HCT116 (cell line): ENCODE measurements around the gene ZSCAN1. TPM values are rescaled to one million over a fixed set of nuclear protein-coding genes. Genes with fewer than 3 reads are reported as not detected.

Experiments
- ATAC-seq: fragments of 200-7000 bp; cut with Tn5 transposase; 2 replicates; pipeline ENCODE4 v1.9.1; 2020; ENCODE audit warnings: mild to moderate bottlenecking, moderate library complexity
- BruUV-seq: library from RNA; stranded (reverse); fragments of 400-500 nt; replicated peaks from 2 replicates; lab custom pipeline; 2021; lab: Mats Ljungman, UMichigan
- CTCF ChIA-PET: fragments of 300-600 bp; sonication (Branson Sonifier 250); formaldehyde crosslinking; loops from one replicate; lab custom pipeline; 2021; ENCODE audit warnings: antibody characterized with exemption; lab: Charles Lee
- POLR2A ChIA-PET: fragments of 300-600, 350-600 bp; sonication (Branson Sonifier 250); formaldehyde crosslinking; loops from one replicate; lab custom pipeline; 2021; ENCODE audit warnings: antibody characterized with exemption; lab: Charles Lee
- RAD21 ChIA-PET, 2 experiments: fragments of 300-600 bp; sonication (Branson Sonifier 250); formaldehyde crosslinking; loops; one replicate each; lab custom pipeline; 2023; ENCODE audit warnings: low total read pairs in 2 of 2; ENCODE audit not compliant: uncharacterized antibody in 2 of 2, unreplicated experiment in 2 of 2, low non-redundant PET in 1 of 2; lab: Charles Lee
- DNase-seq: peaks from one replicate; pipeline ENCODE4 v3.0.0-alpha.2; 2010; ENCODE audit warnings: low read depth, low spot score
- H2AFZ ChIP-seq: fragments of 200-600 bp; shearing (Covaris generic), sonication (generic); 2 replicates; pipeline ENCODE4 v1.6.1; 2017; ENCODE audit warnings: low read depth, mixed run types, mixed read lengths, antibody characterized with exemption, low read length; ENCODE audit not compliant: poor library complexity, severe bottlenecking
- H3K27ac ChIP-seq: 2 replicates; pipeline ENCODE4 v1.5.1; 2012; ENCODE audit warnings: low read depth, low read length
- H3K27me3 ChIP-seq: fragments of 200-600 bp; sonication (generic); 2 replicates; pipeline ENCODE4 v1.6.1; 2016; ENCODE audit warnings: mixed run types, low read length, mixed read lengths; ENCODE audit not compliant: insufficient read depth
- H3K36me3 ChIP-seq, 2 experiments: fragments of 200-500 bp in 1 of 2; fragments of 200-600 bp in 1 of 2; sonication (Bioruptor generic) in 1 of 2; sonication (generic) in 1 of 2; 2 replicates each; pipeline versions ENCODE4 v1.5.1 to v1.6.1; 2014 to 2016; ENCODE audit warnings: low read length in 2 of 2, inconsistent platforms in 1 of 2, mixed read lengths in 1 of 2, mixed run types in 1 of 2; ENCODE audit not compliant: insufficient read depth in 2 of 2, control insufficient read depth in 1 of 2
- H3K4me1 ChIP-seq, 2 experiments: fragments of 200-600 bp in 1 of 2; sonication (generic) in 1 of 2; 2 replicates each; pipeline versions ENCODE4 v1.5.1 to v1.6.1; 2012 to 2017; ENCODE audit warnings: low read length in 2 of 2, inconsistent platforms in 1 of 2, mild to moderate bottlenecking in 1 of 2, mixed read lengths in 1 of 2, mixed run types in 1 of 2, moderate library complexity in 1 of 2; ENCODE audit not compliant: insufficient read depth in 2 of 2, control insufficient read depth in 1 of 2
- H3K4me2 ChIP-seq: fragments of 200-600 bp; sonication (generic); 2 replicates; pipeline ENCODE4 v1.6.1; 2017; ENCODE audit warnings: mixed run types, low read length, mixed read lengths
- H3K4me3 ChIP-seq, 2 experiments: fragments of 200-600 bp in 1 of 2; sonication (generic) in 1 of 2; replicated peaks in 1 of 2; 2 replicates each; pipeline ENCODE4 v1.5.1; 2011 to 2016; ENCODE audit warnings: low read length in 2 of 2, control low read depth in 1 of 2, low read depth in 1 of 2, mild to moderate bottlenecking in 1 of 2, mixed read lengths in 1 of 2, mixed run types in 1 of 2
- H3K79me2 ChIP-seq: fragments of 200-600 bp; sonication (generic); 2 replicates; pipeline ENCODE4 v1.6.1; 2017; ENCODE audit warnings: mild to moderate bottlenecking, mixed run types, low read length, moderate library complexity, mixed read lengths; ENCODE audit not compliant: insufficient read depth
- H3K9ac ChIP-seq: fragments of 200-600 bp; sonication (generic); 2 replicates; pipeline ENCODE4 v1.6.1; 2016; ENCODE audit warnings: low read length, mixed read lengths
- H3K9me2 ChIP-seq: fragments of 200-600 bp; sonication (generic), shearing (Covaris generic); 2 replicates; pipeline ENCODE4 v1.6.1; 2017; ENCODE audit warnings: mixed run types, mild to moderate bottlenecking, moderate library complexity; ENCODE audit not compliant: insufficient read depth
- H3K9me3 ChIP-seq, 2 experiments: fragments of 200-500 bp in 1 of 2; fragments of 200-600 bp in 1 of 2; sonication (Bioruptor generic) in 1 of 2; sonication (generic) in 1 of 2; 2 replicates each; pipeline ENCODE4 v1.6.1; 2014 to 2017; ENCODE audit warnings: low read length in 2 of 2, mixed read lengths in 2 of 2, inconsistent platforms in 1 of 2, low read depth in 1 of 2, mild to moderate bottlenecking in 1 of 2, mixed run types in 1 of 2, moderate library complexity in 1 of 2; ENCODE audit not compliant: control insufficient read depth in 1 of 2, insufficient read depth in 1 of 2
- H4K20me1 ChIP-seq: fragments of 200-600 bp; sonication (generic), shearing (Covaris generic); 2 replicates; pipeline ENCODE4 v1.6.1; 2017; ENCODE audit warnings: mixed run types, mild to moderate bottlenecking, moderate library complexity; ENCODE audit not compliant: insufficient read depth
- CBX3 ChIP-seq: IDR thresholded peaks from 2 replicates; pipeline ENCODE4 v1.6.1; 2012; ENCODE audit warnings: low read depth
- CEBPB ChIP-seq: IDR thresholded peaks from 2 replicates; pipeline ENCODE4 v1.6.1; 2012; ENCODE audit warnings: low read depth
- EGR1 ChIP-seq: IDR thresholded peaks from 2 replicates; pipeline ENCODE4 v1.6.1; 2012; ENCODE audit warnings: low read depth
- EZH2 ChIP-seq: fragments of 200-600 bp; sonication (generic); IDR thresholded peaks from 2 replicates; pipeline ENCODE4 v1.6.1; 2017; ENCODE audit warnings: antibody characterized with exemption, mixed run types
- FOSL1 ChIP-seq: IDR thresholded peaks from 2 replicates; pipeline ENCODE4 v1.6.1; 2012; ENCODE audit warnings: low read depth
- JUND ChIP-seq: IDR thresholded peaks from 2 replicates; pipeline ENCODE4 v1.6.1; 2012
- POLR2A ChIP-seq: IDR thresholded peaks from 2 replicates; pipeline ENCODE4 v1.7.0; 2011; ENCODE audit warnings: borderline replicate concordance; ENCODE audit not compliant: insufficient read depth, insufficient read length; ENCODE audit errors: extremely low read depth
- POLR2AphosphoS5 ChIP-seq: IDR thresholded peaks from 2 replicates; pipeline ENCODE4 v1.6.1; 2011; ENCODE audit warnings: mild to moderate bottlenecking, low read depth, low read length, moderate library complexity
- RAD21 ChIP-seq: IDR thresholded peaks from 2 replicates; pipeline ENCODE4 v1.6.1; 2012; ENCODE audit warnings: low read depth, mild to moderate bottlenecking
- SIN3A ChIP-seq: IDR thresholded peaks from 2 replicates; pipeline ENCODE4 v1.6.1; 2012; ENCODE audit warnings: low read depth
- SP1 ChIP-seq: IDR thresholded peaks from 2 replicates; pipeline ENCODE4 v1.6.1; 2012; ENCODE audit warnings: low read depth
- ZFX ChIP-seq: fragments of 450-650 bp; IDR thresholded peaks from 2 replicates; pipeline ENCODE4 v1.6.1; 2017
- intact Hi-C: fragments of 100-400 bp; cut with micrococcal nuclease; formaldehyde crosslinking; loops from 2 replicates; pipeline ENCODE4 v1.10.0; 2022
- total RNA-seq: library from RNA; stranded (reverse); gene quantifications from one replicate; pipeline ENCODE4 v1.2.1, GENCODE V29; 2021; ENCODE audit not compliant: unreplicated experiment
- TF ChIP-seq, protein P1 (sequence below): IDR thresholded peaks from 2 replicates; pipeline ENCODE4 v1.6.1; 2011; ENCODE audit warnings: mild to moderate bottlenecking, low read length, moderate library complexity; ENCODE audit not compliant: insufficient replicate concordance; ENCODE audit errors: extremely low read depth
- TF ChIP-seq, protein P2 (sequence below), 3 experiments: fragments of 200-600 bp in 1 of 3; sonication (generic) in 1 of 3; IDR thresholded peaks in 2 of 3; conservative IDR thresholded peaks in 1 of 3; 2 replicates each; pipeline ENCODE4 v1.5.1; 2012 to 2017; ENCODE audit warnings: low read depth in 2 of 3, low read length in 2 of 3, antibody characterized with exemption in 1 of 3, borderline replicate concordance in 1 of 3, control low read depth in 1 of 3, mild to moderate bottlenecking in 1 of 3, mixed read lengths in 1 of 3, mixed run types in 1 of 3, moderate library complexity in 1 of 3; ENCODE audit not compliant: insufficient read depth in 1 of 3
- TF ChIP-seq, protein P3 (sequence below): IDR thresholded peaks from 2 replicates; pipeline ENCODE4 v1.6.1; 2012; ENCODE audit warnings: low read depth

The ZSCAN1 gene
- total RNA-seq, 1 experiment from 2014 or later, result not detected

GRCh38 chr19:58009301-58009665, 24.5 kb upstream of the ZSCAN1 start:
- DNase-seq (no peak), ATAC-seq (no peak)
- H3K27ac ChIP-seq, result no peak overlapping the region
- intact Hi-C loops, result no loop called here
- no peaks in the 10 kb centered on the region for H3K9me2 ChIP-seq
- H3K9ac ChIP-seq, result no peak overlapping the region
- H4K20me1 ChIP-seq, result no peaks in the 10 kb centered on the region
- H3K27me3 ChIP-seq, result no peaks in the 10 kb centered on the region
- H3K4me3 ChIP-seq, result no peak overlapping the region
- POLR2A ChIA-PET, result no interaction called here
- H3K36me3 ChIP-seq, result no peaks in the 10 kb centered on the region
- RAD21 ChIA-PET, result no interaction called here
- BruUV-seq, result no TSS peak
- no peaks in the 10 kb centered on the region for H3K79me2 ChIP-seq
- no peak overlapping the region for H3K4me2 ChIP-seq
- no peak overlapping the region for H2AFZ ChIP-seq
- peaks cover 0 to 11% of the 10 kb centered on the region in 2 experiments; a peak in 2 of 4 replicates for H3K9me3 ChIP-seq
- CTCF ChIA-PET, result no interaction called here
- no peaks in the 10 kb centered on the region for H3K4me1 ChIP-seq
- TF ChIP-seq FOSL1, result no peak
- no peak for TF ChIP-seq CEBPB
- no peak for TF ChIP-seq JUND
- no peak for TF ChIP-seq SP1
- TF ChIP-seq, protein P1, sequence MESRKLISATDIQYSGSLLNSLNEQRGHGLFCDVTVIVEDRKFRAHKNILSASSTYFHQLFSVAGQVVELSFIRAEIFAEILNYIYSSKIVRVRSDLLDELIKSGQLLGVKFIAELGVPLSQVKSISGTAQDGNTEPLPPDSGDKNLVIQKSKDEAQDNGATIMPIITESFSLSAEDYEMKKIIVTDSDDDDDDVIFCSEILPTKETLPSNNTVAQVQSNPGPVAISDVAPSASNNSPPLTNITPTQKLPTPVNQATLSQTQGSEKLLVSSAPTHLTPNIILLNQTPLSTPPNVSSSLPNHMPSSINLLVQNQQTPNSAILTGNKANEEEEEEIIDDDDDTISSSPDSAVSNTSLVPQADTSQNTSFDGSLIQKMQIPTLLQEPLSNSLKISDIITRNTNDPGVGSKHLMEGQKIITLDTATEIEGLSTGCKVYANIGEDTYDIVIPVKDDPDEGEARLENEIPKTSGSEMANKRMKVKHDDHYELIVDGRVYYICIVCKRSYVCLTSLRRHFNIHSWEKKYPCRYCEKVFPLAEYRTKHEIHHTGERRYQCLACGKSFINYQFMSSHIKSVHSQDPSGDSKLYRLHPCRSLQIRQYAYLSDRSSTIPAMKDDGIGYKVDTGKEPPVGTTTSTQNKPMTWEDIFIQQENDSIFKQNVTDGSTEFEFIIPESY, result no peak
- TF ChIP-seq POLR2A, result no peak

DNA sequence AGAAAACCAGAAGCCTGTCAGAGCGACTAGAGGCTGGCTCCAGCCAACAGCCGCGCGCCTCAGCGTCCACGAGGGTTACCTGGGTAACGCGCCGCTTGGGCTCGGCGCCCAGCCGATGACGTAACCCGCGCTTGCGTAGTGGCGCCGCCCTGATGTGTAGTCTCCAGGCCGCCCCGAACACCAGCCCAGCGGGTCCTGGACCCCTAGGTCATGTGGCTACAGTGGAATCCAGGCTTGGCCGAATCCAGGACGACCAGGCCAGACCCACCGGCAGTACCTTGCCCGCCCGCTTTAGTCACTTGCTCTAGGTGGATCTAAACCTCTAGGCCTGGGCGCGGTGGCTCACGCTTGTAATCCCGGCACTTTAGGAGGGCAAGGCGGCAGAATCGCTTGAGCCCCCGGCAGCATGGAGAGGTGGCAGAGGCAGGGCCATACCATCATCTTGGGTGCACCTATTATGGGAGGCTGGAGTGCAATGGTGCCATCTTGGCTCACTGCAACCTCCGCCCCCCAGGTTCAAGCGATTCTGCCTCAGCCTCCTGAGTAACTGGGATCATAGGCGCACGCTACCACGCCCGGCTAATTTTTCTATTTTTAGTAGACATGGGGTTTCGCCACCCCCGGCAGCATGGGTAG, 24.0 kb upstream of the ZSCAN1 start:
- Histone ChIP-seq H4K20me1 (no peaks in the 10 kb centered on the region), H3K9me2 (no peaks in the 10 kb centered on the region), H3K36me3 (no peaks in the 10 kb centered on the region), H3K4me2 (no peak overlapping the region), H3K27ac (no peak overlapping the region), H2AFZ (no peak overlapping the region), H3K4me3 (no peak overlapping the region), H3K9ac (no peak overlapping the region), H3K9me3 (peaks cover 0 to 11% of the 10 kb centered on the region in 2 experiments; a peak in 2 of 4 replicates), H3K27me3 (no peaks in the 10 kb centered on the region), H3K79me2 (no peaks in the 10 kb centered on the region), H3K4me1 (no peaks in the 10 kb centered on the region)
- no TSS peak for BruUV-seq
- no peak for DNase-seq
- ChIA-PET POLR2A (no interaction called here), RAD21 (no interaction called here), CTCF (no interaction called here)
- ATAC-seq, result no peak
- intact Hi-C loops, result no loop called here
- TF ChIP-seq RAD21 (no peak), ZFX (no peak), EZH2 (no peak), CBX3 (no peak), FOSL1 (no peak), JUND (no peak), EGR1 (no peak), SIN3A (no peak), POLR2AphosphoS5 (no peak)
- TF ChIP-seq, protein P2, sequence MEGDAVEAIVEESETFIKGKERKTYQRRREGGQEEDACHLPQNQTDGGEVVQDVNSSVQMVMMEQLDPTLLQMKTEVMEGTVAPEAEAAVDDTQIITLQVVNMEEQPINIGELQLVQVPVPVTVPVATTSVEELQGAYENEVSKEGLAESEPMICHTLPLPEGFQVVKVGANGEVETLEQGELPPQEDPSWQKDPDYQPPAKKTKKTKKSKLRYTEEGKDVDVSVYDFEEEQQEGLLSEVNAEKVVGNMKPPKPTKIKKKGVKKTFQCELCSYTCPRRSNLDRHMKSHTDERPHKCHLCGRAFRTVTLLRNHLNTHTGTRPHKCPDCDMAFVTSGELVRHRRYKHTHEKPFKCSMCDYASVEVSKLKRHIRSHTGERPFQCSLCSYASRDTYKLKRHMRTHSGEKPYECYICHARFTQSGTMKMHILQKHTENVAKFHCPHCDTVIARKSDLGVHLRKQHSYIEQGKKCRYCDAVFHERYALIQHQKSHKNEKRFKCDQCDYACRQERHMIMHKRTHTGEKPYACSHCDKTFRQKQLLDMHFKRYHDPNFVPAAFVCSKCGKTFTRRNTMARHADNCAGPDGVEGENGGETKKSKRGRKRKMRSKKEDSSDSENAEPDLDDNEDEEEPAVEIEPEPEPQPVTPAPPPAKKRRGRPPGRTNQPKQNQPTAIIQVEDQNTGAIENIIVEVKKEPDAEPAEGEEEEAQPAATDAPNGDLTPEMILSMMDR (IDR thresholded peaks at IDR 0.05 in 2 of 3, conservative IDR thresholded peaks at IDR 0.05 in 1 of 3; ENCODE audit: borderline replicate concordance in 1 of 3, insufficient read depth in 1 of 3, low read depth in 2 of 3, low read length in 2 of 3), result no peak
- TF ChIP-seq, protein P3, sequence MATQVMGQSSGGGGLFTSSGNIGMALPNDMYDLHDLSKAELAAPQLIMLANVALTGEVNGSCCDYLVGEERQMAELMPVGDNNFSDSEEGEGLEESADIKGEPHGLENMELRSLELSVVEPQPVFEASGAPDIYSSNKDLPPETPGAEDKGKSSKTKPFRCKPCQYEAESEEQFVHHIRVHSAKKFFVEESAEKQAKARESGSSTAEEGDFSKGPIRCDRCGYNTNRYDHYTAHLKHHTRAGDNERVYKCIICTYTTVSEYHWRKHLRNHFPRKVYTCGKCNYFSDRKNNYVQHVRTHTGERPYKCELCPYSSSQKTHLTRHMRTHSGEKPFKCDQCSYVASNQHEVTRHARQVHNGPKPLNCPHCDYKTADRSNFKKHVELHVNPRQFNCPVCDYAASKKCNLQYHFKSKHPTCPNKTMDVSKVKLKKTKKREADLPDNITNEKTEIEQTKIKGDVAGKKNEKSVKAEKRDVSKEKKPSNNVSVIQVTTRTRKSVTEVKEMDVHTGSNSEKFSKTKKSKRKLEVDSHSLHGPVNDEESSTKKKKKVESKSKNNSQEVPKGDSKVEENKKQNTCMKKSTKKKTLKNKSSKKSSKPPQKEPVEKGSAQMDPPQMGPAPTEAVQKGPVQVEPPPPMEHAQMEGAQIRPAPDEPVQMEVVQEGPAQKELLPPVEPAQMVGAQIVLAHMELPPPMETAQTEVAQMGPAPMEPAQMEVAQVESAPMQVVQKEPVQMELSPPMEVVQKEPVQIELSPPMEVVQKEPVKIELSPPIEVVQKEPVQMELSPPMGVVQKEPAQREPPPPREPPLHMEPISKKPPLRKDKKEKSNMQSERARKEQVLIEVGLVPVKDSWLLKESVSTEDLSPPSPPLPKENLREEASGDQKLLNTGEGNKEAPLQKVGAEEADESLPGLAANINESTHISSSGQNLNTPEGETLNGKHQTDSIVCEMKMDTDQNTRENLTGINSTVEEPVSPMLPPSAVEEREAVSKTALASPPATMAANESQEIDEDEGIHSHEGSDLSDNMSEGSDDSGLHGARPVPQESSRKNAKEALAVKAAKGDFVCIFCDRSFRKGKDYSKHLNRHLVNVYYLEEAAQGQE, result no peak
